Measurements from ENCODE around the gene MFSD12.

The MFSD12 gene

GRCh38 chr19:3518659-3519058 lies 38.7 kb downstream of the MFSD12 start:
- H3K4me1 ChIP-seq (ENCODE audit: control insufficient read depth, insufficient read depth, low read length): peaks cover 15% of the 10 kb centered on the region
- no peak overlapping the region for H3K9ac ChIP-seq (ENCODE audit: low read depth, low read length)
- no peaks in the 10 kb centered on the region for H3K27me3 ChIP-seq (ENCODE audit: control insufficient read depth, insufficient read depth, low read length)
- H3K9me3 ChIP-seq (ENCODE audit: control insufficient read depth, insufficient read depth, low read length): no peaks in the 10 kb centered on the region
- H3K27ac ChIP-seq (ENCODE audit: low read depth, low read length): peak overlapping the region; percentile 48
- H3K36me3 ChIP-seq (ENCODE audit: control insufficient read depth, insufficient read depth, low read length): peaks cover 17% of the 10 kb centered on the region
- H3K4me3 ChIP-seq (ENCODE audit: low read depth, low read length): no peak overlapping the region

DNA sequence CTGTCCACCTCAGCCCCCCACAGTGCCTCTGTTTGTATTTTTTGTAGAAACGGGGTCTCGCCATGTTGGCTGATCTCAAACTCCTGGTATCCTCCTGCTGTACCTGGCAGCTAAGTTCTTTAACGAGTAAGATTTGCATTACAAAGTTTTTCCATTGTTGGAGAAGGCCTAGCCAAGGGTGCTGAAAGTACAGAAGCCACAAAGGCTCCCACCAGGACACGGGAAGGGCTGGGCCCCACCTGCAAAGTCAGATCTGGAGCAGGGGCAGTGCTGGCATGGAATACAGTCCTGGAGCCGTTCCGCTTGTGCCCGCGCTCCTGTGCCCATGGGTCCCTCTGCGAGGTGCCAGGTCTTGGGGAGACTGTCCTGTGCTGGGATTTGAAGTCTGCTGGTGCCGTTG lies 39.1 kb downstream of the MFSD12 start:
- Histone ChIP-seq H3K27ac (ENCODE audit: low read depth, low read length) (peak overlapping the region; percentile 48), H3K4me1 (ENCODE audit: control insufficient read depth, insufficient read depth, low read length) (peaks cover 15% of the 10 kb centered on the region), H3K9ac (ENCODE audit: low read depth, low read length) (no peak overlapping the region), H3K4me3 (ENCODE audit: low read depth, low read length) (no peak overlapping the region), H3K27me3 (ENCODE audit: control insufficient read depth, insufficient read depth, low read length) (no peaks in the 10 kb centered on the region), H3K36me3 (ENCODE audit: control insufficient read depth, insufficient read depth, low read length) (peaks cover 14% of the 10 kb centered on the region), H3K9me3 (ENCODE audit: control insufficient read depth, insufficient read depth, low read length) (no peaks in the 10 kb centered on the region)

GRCh38 chr19:3517638-3518037 lies 39.7 kb downstream of the MFSD12 start:
- no peak overlapping the region for H3K9ac ChIP-seq (ENCODE audit: low read depth, low read length)
- peaks cover 15% of the 10 kb centered on the region for H3K4me1 ChIP-seq (ENCODE audit: control insufficient read depth, insufficient read depth, low read length)
- H3K27ac ChIP-seq (ENCODE audit: low read depth, low read length): peak overlapping the region; percentile 25
- H3K9me3 ChIP-seq (ENCODE audit: control insufficient read depth, insufficient read depth, low read length): no peaks in the 10 kb centered on the region
- no peaks in the 10 kb centered on the region for H3K27me3 ChIP-seq (ENCODE audit: control insufficient read depth, insufficient read depth, low read length)
- peaks cover 10% of the 10 kb centered on the region; the same call in 1 of the 2 replicates for H3K36me3 ChIP-seq (ENCODE audit: control insufficient read depth, insufficient read depth, low read length)
- H3K4me3 ChIP-seq (ENCODE audit: low read depth, low read length): no peak overlapping the region

DNA sequence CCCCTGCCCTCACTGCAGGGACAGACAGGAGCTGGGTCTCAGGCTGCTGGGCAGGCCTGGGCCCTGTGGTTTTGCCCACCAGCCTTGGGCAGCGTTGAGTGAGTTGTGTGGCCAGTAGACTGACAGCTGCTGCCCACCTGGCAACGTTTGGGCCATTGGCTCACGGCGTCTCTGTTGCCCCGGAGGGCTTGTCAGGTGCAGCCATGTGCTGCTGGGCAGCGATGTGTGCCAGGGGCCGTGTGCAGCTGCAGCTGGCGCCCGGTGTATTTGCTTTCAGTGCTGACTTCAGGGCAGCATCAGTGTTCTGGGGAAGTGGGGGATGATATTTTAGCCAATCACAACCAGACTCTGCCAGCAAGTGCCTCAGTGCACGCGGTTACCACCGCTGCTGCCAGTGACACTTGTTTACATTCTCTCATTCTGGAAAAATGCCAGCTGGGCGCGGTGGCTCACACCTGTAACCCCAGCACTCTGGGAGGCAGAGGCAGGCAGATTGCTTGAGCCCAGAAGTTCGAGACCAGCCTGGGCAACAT lies 40.6 kb downstream of the MFSD12 start:
- Histone ChIP-seq H3K4me1 (ENCODE audit: control insufficient read depth, insufficient read depth, low read length) (peaks cover 15% of the 10 kb centered on the region), H3K9ac (ENCODE audit: low read depth, low read length) (no peak overlapping the region), H3K36me3 (ENCODE audit: control insufficient read depth, insufficient read depth, low read length) (peaks cover 10% of the 10 kb centered on the region; the same call in 1 of the 2 replicates), H3K27ac (ENCODE audit: low read depth, low read length) (no peak overlapping the region), H3K27me3 (ENCODE audit: control insufficient read depth, insufficient read depth, low read length) (no peaks in the 10 kb centered on the region), H3K9me3 (ENCODE audit: control insufficient read depth, insufficient read depth, low read length) (no peaks in the 10 kb centered on the region), H3K4me3 (ENCODE audit: low read depth, low read length) (no peak overlapping the region)

- Histone ChIP-seq H3K27ac (ENCODE audit: low read depth, low read length) (no peak overlapping the region), H3K27me3 (ENCODE audit: control insufficient read depth, insufficient read depth, low read length) (no peaks in the 10 kb centered on the region), H3K36me3 (ENCODE audit: control insufficient read depth, insufficient read depth, low read length) (0 out of 2 replicates have a peak, but pooled peaks cover 7% of the 10 kb centered on the region), H3K9me3 (ENCODE audit: control insufficient read depth, insufficient read depth, low read length) (no peaks in the 10 kb centered on the region), H3K4me1 (ENCODE audit: control insufficient read depth, insufficient read depth, low read length) (peaks cover 15% of the 10 kb centered on the region), H3K9ac (ENCODE audit: low read depth, low read length) (no peak overlapping the region), H3K4me3 (ENCODE audit: low read depth, low read length) (no peak overlapping the region)
Observed at GRCh38 chr19:3515891-3516422, 41.4 kb downstream of the MFSD12 start.

GRCh38 chr19:3514930-3515329 lies 42.5 kb downstream of the MFSD12 start:
- H3K4me3 ChIP-seq (ENCODE audit: low read depth, low read length): no peak overlapping the region
- no peak overlapping the region for H3K27ac ChIP-seq (ENCODE audit: low read depth, low read length)
- no peaks in the 10 kb centered on the region for H3K9me3 ChIP-seq (ENCODE audit: control insufficient read depth, insufficient read depth, low read length)
- H3K9ac ChIP-seq (ENCODE audit: low read depth, low read length): no peak overlapping the region
- 0 out of 2 replicates have a peak, but pooled peaks cover 7% of the 10 kb centered on the region for H3K36me3 ChIP-seq (ENCODE audit: control insufficient read depth, insufficient read depth, low read length)
- peaks cover 15% of the 10 kb centered on the region for H3K4me1 ChIP-seq (ENCODE audit: control insufficient read depth, insufficient read depth, low read length)
- no peaks in the 10 kb centered on the region for H3K27me3 ChIP-seq (ENCODE audit: control insufficient read depth, insufficient read depth, low read length)

GRCh38 chr19:3513229-3514140 lies 43.9 kb downstream of the MFSD12 start:
- Histone ChIP-seq H3K4me1 (ENCODE audit: control insufficient read depth, insufficient read depth, low read length) (peaks cover 3% of the 10 kb centered on the region), H3K4me3 (ENCODE audit: low read depth, low read length) (no peak overlapping the region), H3K27me3 (ENCODE audit: control insufficient read depth, insufficient read depth, low read length) (no peaks in the 10 kb centered on the region), H3K9me3 (ENCODE audit: control insufficient read depth, insufficient read depth, low read length) (no peaks in the 10 kb centered on the region), H3K27ac (ENCODE audit: low read depth, low read length) (no peak overlapping the region), H3K36me3 (ENCODE audit: control insufficient read depth, insufficient read depth, low read length) (peaks cover 12% of the 10 kb centered on the region), H3K9ac (ENCODE audit: low read depth, low read length) (no peak overlapping the region)

DNA sequence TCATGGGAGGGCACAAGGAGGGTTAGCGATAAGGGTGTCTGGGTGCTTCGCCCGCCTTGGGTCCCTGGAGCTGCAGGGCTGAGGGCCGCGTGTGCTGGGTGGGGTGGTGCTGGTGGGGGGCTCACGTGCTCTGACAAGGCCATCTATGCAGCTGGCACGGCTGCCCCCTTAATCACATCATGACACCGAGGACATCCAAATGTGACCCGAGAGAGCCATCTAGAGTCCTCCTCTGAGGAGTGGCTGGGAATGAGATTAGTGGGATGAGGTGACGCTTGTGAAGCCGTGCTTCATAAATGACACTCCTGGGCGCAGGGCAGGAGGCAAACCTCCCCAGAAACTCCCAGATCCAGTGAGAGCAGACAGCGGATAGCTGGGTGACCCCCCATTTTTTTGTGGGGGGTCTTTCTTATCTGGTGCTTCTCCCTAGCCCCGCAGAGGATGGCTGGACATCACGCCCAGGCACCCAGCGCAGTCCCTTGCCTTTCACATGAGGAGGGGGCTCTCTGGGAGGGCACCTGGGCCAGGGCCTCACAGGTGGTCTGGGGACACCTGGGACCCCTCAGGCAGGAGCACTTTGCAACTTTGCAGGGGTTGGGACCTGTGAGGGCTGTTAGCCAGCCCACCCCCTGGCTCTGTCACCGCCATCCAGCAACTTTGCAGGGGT lies 44.7 kb downstream of the MFSD12 start:
- Histone ChIP-seq H3K4me1 (ENCODE audit: control insufficient read depth, insufficient read depth, low read length) (peaks cover under 1% of the 10 kb centered on the region; the same call in 1 of the 2 replicates), H3K4me3 (ENCODE audit: low read depth, low read length) (no peak overlapping the region), H3K9me3 (ENCODE audit: control insufficient read depth, insufficient read depth, low read length) (no peaks in the 10 kb centered on the region), H3K27me3 (ENCODE audit: control insufficient read depth, insufficient read depth, low read length) (no peaks in the 10 kb centered on the region), H3K9ac (ENCODE audit: low read depth, low read length) (no peak overlapping the region), H3K27ac (ENCODE audit: low read depth, low read length) (no peak overlapping the region), H3K36me3 (ENCODE audit: control insufficient read depth, insufficient read depth, low read length) (peaks cover 12% of the 10 kb centered on the region)

- H3K9ac ChIP-seq (ENCODE audit: low read depth, low read length): no peak overlapping the region
- H3K36me3 ChIP-seq (ENCODE audit: control insufficient read depth, insufficient read depth, low read length): peaks cover 12% of the 10 kb centered on the region
- no peak overlapping the region for H3K27ac ChIP-seq (ENCODE audit: low read depth, low read length)
- H3K27me3 ChIP-seq (ENCODE audit: control insufficient read depth, insufficient read depth, low read length): no peaks in the 10 kb centered on the region
- H3K9me3 ChIP-seq (ENCODE audit: control insufficient read depth, insufficient read depth, low read length): no peaks in the 10 kb centered on the region
- no peak overlapping the region for H3K4me3 ChIP-seq (ENCODE audit: low read depth, low read length)
- H3K4me1 ChIP-seq (ENCODE audit: control insufficient read depth, insufficient read depth, low read length): peaks cover 2% of the 10 kb centered on the region; the same call in 1 of the 2 replicates
Observed at GRCh38 chr19:3511506-3512251, 45.7 kb downstream of the MFSD12 start.

GRCh38 chr19:3510727-3511126 lies 46.7 kb downstream of the MFSD12 start:
- Histone ChIP-seq H3K9me3 (ENCODE audit: control insufficient read depth, insufficient read depth, low read length) (no peaks in the 10 kb centered on the region), H3K4me1 (ENCODE audit: control insufficient read depth, insufficient read depth, low read length) (peaks cover 2% of the 10 kb centered on the region; the same call in 1 of the 2 replicates), H3K36me3 (ENCODE audit: control insufficient read depth, insufficient read depth, low read length) (peaks cover 12% of the 10 kb centered on the region), H3K27ac (ENCODE audit: low read depth, low read length) (no peak overlapping the region), H3K9ac (ENCODE audit: low read depth, low read length) (no peak overlapping the region), H3K4me3 (ENCODE audit: low read depth, low read length) (no peak overlapping the region), H3K27me3 (ENCODE audit: control insufficient read depth, insufficient read depth, low read length) (no peaks in the 10 kb centered on the region)
